Smooth muscle cell (in vitro differentiated cells): ENCODE measurements around the gene RNF213. TPM values are rescaled to one million over a fixed set of nuclear protein-coding genes. Genes with fewer than 3 reads are reported as not detected.

Source experiments
- DNase-seq: peaks from one replicate; lab custom pipeline; 2025; ENCODE audit not compliant: unreplicated experiment; lab: John Stamatoyannopoulos, UW
- H2AFZ ChIP-seq: fragments of 200-600 bp; sonication (generic); 2 replicates; pipeline ENCODE4 v1.6.0; 2016; ENCODE audit warnings: antibody characterized with exemption, low read depth, mild to moderate bottlenecking
- H3F3A ChIP-seq: fragments of 200-600 bp; sonication (generic); 2 replicates; pipeline ENCODE4 v1.6.0; 2017; ENCODE audit warnings: antibody characterized with exemption, low read depth
- H3K27ac ChIP-seq: fragments of 200-600 bp; sonication (generic); 2 replicates; pipeline ENCODE4 v1.5.1; 2016; ENCODE audit warnings: low read depth, mild to moderate bottlenecking
- H3K27me3 ChIP-seq: fragments of 200-600 bp; sonication (generic); 2 replicates; pipeline ENCODE4 v1.6.1; 2016; ENCODE audit warnings: low read depth, mild to moderate bottlenecking
- H3K36me3 ChIP-seq: fragments of 200-600 bp; sonication (generic); 2 replicates; pipeline ENCODE4 v1.5.1; 2016; ENCODE audit warnings: low read depth
- H3K4me1 ChIP-seq: fragments of 200-600 bp; sonication (generic); 2 replicates; pipeline ENCODE4 v1.5.1; 2016; ENCODE audit warnings: low read depth
- H3K4me2 ChIP-seq: fragments of 200-600 bp; sonication (generic); 2 replicates; pipeline ENCODE4 v1.6.0; 2016; ENCODE audit warnings: mild to moderate bottlenecking
- H3K4me3 ChIP-seq: fragments of 200-600 bp; sonication (generic); 2 replicates; pipeline ENCODE4 v1.5.1; 2016; ENCODE audit warnings: mild to moderate bottlenecking
- H3K79me2 ChIP-seq: fragments of 200-600 bp; sonication (generic); 2 replicates; pipeline ENCODE4 v1.6.0; 2016; ENCODE audit warnings: low read depth, mild to moderate bottlenecking
- H3K9ac ChIP-seq: fragments of 200-600 bp; sonication (generic); 2 replicates; pipeline ENCODE4 v1.6.0; 2016; ENCODE audit warnings: low read depth
- H3K9me3 ChIP-seq: fragments of 200-600 bp; sonication (generic); replicated peaks from 2 replicates; pipeline ENCODE4 v1.5.1; 2016; ENCODE audit warnings: low read depth
- H4K20me1 ChIP-seq: fragments of 200-600 bp; sonication (generic); 2 replicates; pipeline ENCODE4 v1.6.0; 2016; ENCODE audit warnings: low read depth
- CTCF ChIP-seq: fragments of 200-600 bp; sonication (generic); IDR thresholded peaks from 2 replicates; pipeline ENCODE4 v1.5.1; 2017; ENCODE audit warnings: borderline replicate concordance, mild to moderate bottlenecking, antibody characterized with exemption; ENCODE audit not compliant: insufficient read depth, poor library complexity, severe bottlenecking
- WGBS: methylation state at CpG from one replicate; pipeline ENCODE4 v1.1.7; 2016; ENCODE audit warnings: low lambda C conversion rate; 5-methylcytosine and 5-hydroxymethylcytosine counted together
- polyA plus RNA-seq: library from polyadenylated mRNA; unstranded; fragments of >200 nt; fragmentation: Nextera tagmentation; extraction: Ambion mirVana; gene quantifications from 2 replicates; pipeline ENCODE4 v1.2.1, GENCODE V29; 2016
- total RNA-seq: library from RNA; depleted of rRNA; stranded (reverse); fragments of >200 nt; gene quantifications from 2 replicates; pipeline ENCODE4 v1.2.3, GENCODE V29; 2014

The RNF213 gene
- total and polyA plus RNA-seq, 2 experiments from 2014 or later, result 12.8 to 43.0 TPM

- Histone ChIP-seq H4K20me1 (no peaks in the 10 kb centered on the region), H3K27ac (no peak overlapping the region), H3K9me3 (no peaks in the 10 kb centered on the region), H3K36me3 (peaks cover 4% of the 10 kb centered on the region), H3K4me2 (no peak overlapping the region), H2AFZ (no peak overlapping the region), H3K4me3 (no peak overlapping the region), H3F3A (no peaks in the 10 kb centered on the region), H3K9ac (no peak overlapping the region), H3K4me1 (no peaks in the 10 kb centered on the region), H3K27me3 (no peaks in the 10 kb centered on the region), H3K79me2 (no peaks in the 10 kb centered on the region)
- TF ChIP-seq CTCF, result no peak
- no peak for DNase-seq
- WGBS, result 88% methylated on average over 11 of the region's 11 CpGs
These were observed 134.1 kb downstream of the RNF213 start for GRCh38 chr17:80394629-80395216.

- no peaks in the 10 kb centered on the region for H3K4me1 ChIP-seq
- H3K4me3 ChIP-seq, result no peak overlapping the region
- H3K27me3 ChIP-seq, result no peaks in the 10 kb centered on the region
- no peak overlapping the region for H3K9ac ChIP-seq
- H3K27ac ChIP-seq, result no peak overlapping the region
- H3K9me3 ChIP-seq, result no peaks in the 10 kb centered on the region
- H2AFZ ChIP-seq, result no peak overlapping the region
- H4K20me1 ChIP-seq, result no peaks in the 10 kb centered on the region
- H3K4me2 ChIP-seq, result no peak overlapping the region
- H3K36me3 ChIP-seq, result peaks cover 4% of the 10 kb centered on the region
- no peaks in the 10 kb centered on the region for H3K79me2 ChIP-seq
- WGBS, result 89% methylated on average over 15 of the region's 15 CpGs
- no peaks in the 10 kb centered on the region for H3F3A ChIP-seq
- TF ChIP-seq CTCF, result no peak
- DNase-seq, result no peak
These were observed 134.9 kb downstream of the RNF213 start for GRCh38 chr17:80395402-80396151.

GRCh38 chr17:80396157-80397033, 135.7 kb downstream of the RNF213 start:
- Histone ChIP-seq H3K36me3 (peaks cover 4% of the 10 kb centered on the region), H4K20me1 (no peaks in the 10 kb centered on the region), H3K9me3 (no peaks in the 10 kb centered on the region), H2AFZ (no peak overlapping the region), H3K79me2 (no peaks in the 10 kb centered on the region), H3K4me2 (no peak overlapping the region), H3K4me3 (no peak overlapping the region), H3K4me1 (no peaks in the 10 kb centered on the region), H3K9ac (no peak overlapping the region), H3F3A (no peaks in the 10 kb centered on the region), H3K27me3 (no peaks in the 10 kb centered on the region), H3K27ac (no peak overlapping the region)
- DNase-seq, result no peak
- WGBS, result 85% methylated on average over 9 of the region's 9 CpGs
- TF ChIP-seq CTCF, result no peak
